OCI-LY3 (cell line): ENCODE data around the gene STK33.

ENCODE experiments used
- H2AFZ ChIP-seq: fragments of 200-600, 300-600 bp; shearing (Covaris generic); 2 replicates; pipeline ENCODE4 v1.6.0; 2014; ENCODE audit warnings: antibody characterized with exemption, low read depth, low read length
- H3K27ac ChIP-seq: fragments of 200-600, 300-600 bp; sonication (generic); 2 replicates; pipeline ENCODE4 v1.5.1; 2014; ENCODE audit warnings: mild to moderate bottlenecking, low read length, moderate library complexity, mixed read lengths
- H3K27me3 ChIP-seq: fragments of 200-600, 300-600 bp; sonication (generic); 2 replicates; pipeline ENCODE4 v1.6.1; 2014; ENCODE audit warnings: low read depth, low read length, mixed read lengths
- H3K36me3 ChIP-seq: fragments of 200-600, 300-600 bp; sonication (generic); replicated peaks from 2 replicates; pipeline ENCODE3; 2014; ENCODE audit warnings: low read depth, low read length, mixed read lengths
- H3K4me1 ChIP-seq: fragments of 300-600, 200-600 bp; sonication (generic); 2 replicates; pipeline ENCODE4 v1.6.1; 2014; ENCODE audit warnings: low read length, mixed read lengths
- H3K4me2 ChIP-seq: fragments of 200-600, 300-600 bp; sonication (generic); 2 replicates; pipeline ENCODE4 v1.6.1; 2014; ENCODE audit warnings: low read length, mixed read lengths
- H3K4me3 ChIP-seq: fragments of 300-600, 200-600 bp; sonication (generic); 2 replicates; pipeline ENCODE4 v1.5.1; 2014; ENCODE audit warnings: antibody characterized with exemption, mild to moderate bottlenecking, low read length, moderate library complexity
- H3K79me2 ChIP-seq: fragments of 300-600, 200-600 bp; shearing (Covaris generic); 2 replicates; pipeline ENCODE4 v1.6.1; 2014; ENCODE audit warnings: mild to moderate bottlenecking, low read length, mixed read lengths
- H3K9ac ChIP-seq: fragments of 300-600, 200-600 bp; shearing (Covaris generic); 2 replicates; pipeline ENCODE4 v1.6.0; 2014; ENCODE audit warnings: mild to moderate bottlenecking, low read length, moderate library complexity
- H3K9me3 ChIP-seq: fragments of 200-600, 300-600 bp; shearing (Covaris generic); 2 replicates; pipeline ENCODE4 v1.6.1; 2014; ENCODE audit warnings: low read length, mixed read lengths; ENCODE audit not compliant: insufficient read depth
- H4K20me1 ChIP-seq: fragments of 200-600, 300-600 bp; sonication (generic); 2 replicates; pipeline ENCODE4 v1.6.1; 2016; ENCODE audit warnings: low read length, mixed read lengths; ENCODE audit not compliant: insufficient read depth
- CTCF ChIP-seq: fragments of 200-600, 300-600 bp; sonication (generic); IDR thresholded peaks from 2 replicates; pipeline ENCODE4 v1.5.1; 2014; ENCODE audit warnings: antibody characterized with exemption, low read length, low read depth
- EZH2phosphoT487 ChIP-seq: fragments of 200-600 bp; shearing (Covaris generic); IDR thresholded peaks from 2 replicates; pipeline ENCODE4 v1.6.1; 2018; ENCODE audit warnings: antibody characterized with exemption, mixed run types, low read depth

STK33 gene

GRCh38 chr11:8392886-8393285 is 201.1 kb downstream of the STK33 start:
- H3K9ac ChIP-seq, result no peak overlapping the region
- no peaks in the 10 kb centered on the region for H3K36me3 ChIP-seq
- no peak for TF ChIP-seq EZH2phosphoT487
- no peak for TF ChIP-seq CTCF
- no peak overlapping the region for H3K4me3 ChIP-seq
- H3K4me1 ChIP-seq, result peaks cover 10% of the 10 kb centered on the region
- no peak overlapping the region for H2AFZ ChIP-seq
- no peak overlapping the region for H3K4me2 ChIP-seq
- 0 out of 2 replicates have a peak, but pooled peaks cover 10% of the 10 kb centered on the region for H3K27me3 ChIP-seq
- no peaks in the 10 kb centered on the region for H3K79me2 ChIP-seq
- no peak overlapping the region for H3K27ac ChIP-seq
- no peaks in the 10 kb centered on the region for H3K9me3 ChIP-seq
- H4K20me1 ChIP-seq, result no peaks in the 10 kb centered on the region

GRCh38 chr11:8392166-8392565 is 201.9 kb downstream of the STK33 start:
- Histone ChIP-seq H3K27ac (no peak overlapping the region), H3K9me3 (no peaks in the 10 kb centered on the region), H2AFZ (no peak overlapping the region), H3K4me1 (peaks cover 14% of the 10 kb centered on the region), H3K27me3 (0 out of 2 replicates have a peak, but pooled peaks cover 10% of the 10 kb centered on the region), H3K79me2 (no peaks in the 10 kb centered on the region), H4K20me1 (no peaks in the 10 kb centered on the region), H3K36me3 (no peaks in the 10 kb centered on the region), H3K4me2 (no peak overlapping the region), H3K9ac (no peak overlapping the region), H3K4me3 (no peak overlapping the region)
- TF ChIP-seq EZH2phosphoT487 (no peak), CTCF (no peak)

GRCh38 chr11:8390851-8391612 is 203.0 kb downstream of the STK33 start:
- no peaks in the 10 kb centered on the region for H4K20me1 ChIP-seq
- H3K9me3 ChIP-seq, result no peaks in the 10 kb centered on the region
- H3K4me1 ChIP-seq, result peaks cover 24% of the 10 kb centered on the region
- H3K4me3 ChIP-seq, result no peak overlapping the region
- no peaks in the 10 kb centered on the region for H3K36me3 ChIP-seq
- no peak overlapping the region for H3K9ac ChIP-seq
- H3K27ac ChIP-seq, result no peak overlapping the region
- H3K4me2 ChIP-seq, result no peak overlapping the region
- no peaks in the 10 kb centered on the region for H3K79me2 ChIP-seq
- 0 out of 2 replicates have a peak, but pooled peaks cover 10% of the 10 kb centered on the region for H3K27me3 ChIP-seq
- no peak overlapping the region for H2AFZ ChIP-seq
- TF ChIP-seq EZH2phosphoT487 (no peak), CTCF (no peak)

GRCh38 chr11:8389029-8389996 is 204.7 kb downstream of the STK33 start:
- H3K9me3 ChIP-seq, result no peaks in the 10 kb centered on the region
- H3K27ac ChIP-seq, result no peak overlapping the region
- no peaks in the 10 kb centered on the region for H3K79me2 ChIP-seq
- H3K4me2 ChIP-seq, result no peak overlapping the region
- H2AFZ ChIP-seq, result no peak overlapping the region
- H3K27me3 ChIP-seq, result 0 out of 2 replicates have a peak, but pooled peaks cover 10% of the 10 kb centered on the region
- TF ChIP-seq EZH2phosphoT487, result no peak
- TF ChIP-seq CTCF, result no peak
- H4K20me1 ChIP-seq, result no peaks in the 10 kb centered on the region
- H3K4me3 ChIP-seq, result no peak overlapping the region
- H3K36me3 ChIP-seq, result no peaks in the 10 kb centered on the region
- no peak overlapping the region for H3K9ac ChIP-seq
- peaks cover 34% of the 10 kb centered on the region for H3K4me1 ChIP-seq
